ENCODE results near the gene CSTF1. TPM values are rescaled to one million over a fixed set of nuclear protein-coding genes. Genes with fewer than 3 reads are reported as not detected.

Gene CSTF1
- total RNA-seq, 1 donor from 2014 or later, result 36.8 TPM

GRCh38 chr20:56361900-56362299, 30.5 kb upstream of the CSTF1 start:
- Mint-ChIP-seq H3K36me3 (peaks cover 18% of the 10 kb centered on the region), H3K9me3 (no peaks in the 10 kb centered on the region), H3K27me3 (ENCODE audit: low read depth) (no peaks in the 10 kb centered on the region), H3K27ac (no peak overlapping the region), H3K4me3 (no peak overlapping the region), H3K4me1 (peaks cover 20% of the 10 kb centered on the region)
- TF ChIP-seq, protein P1, sequence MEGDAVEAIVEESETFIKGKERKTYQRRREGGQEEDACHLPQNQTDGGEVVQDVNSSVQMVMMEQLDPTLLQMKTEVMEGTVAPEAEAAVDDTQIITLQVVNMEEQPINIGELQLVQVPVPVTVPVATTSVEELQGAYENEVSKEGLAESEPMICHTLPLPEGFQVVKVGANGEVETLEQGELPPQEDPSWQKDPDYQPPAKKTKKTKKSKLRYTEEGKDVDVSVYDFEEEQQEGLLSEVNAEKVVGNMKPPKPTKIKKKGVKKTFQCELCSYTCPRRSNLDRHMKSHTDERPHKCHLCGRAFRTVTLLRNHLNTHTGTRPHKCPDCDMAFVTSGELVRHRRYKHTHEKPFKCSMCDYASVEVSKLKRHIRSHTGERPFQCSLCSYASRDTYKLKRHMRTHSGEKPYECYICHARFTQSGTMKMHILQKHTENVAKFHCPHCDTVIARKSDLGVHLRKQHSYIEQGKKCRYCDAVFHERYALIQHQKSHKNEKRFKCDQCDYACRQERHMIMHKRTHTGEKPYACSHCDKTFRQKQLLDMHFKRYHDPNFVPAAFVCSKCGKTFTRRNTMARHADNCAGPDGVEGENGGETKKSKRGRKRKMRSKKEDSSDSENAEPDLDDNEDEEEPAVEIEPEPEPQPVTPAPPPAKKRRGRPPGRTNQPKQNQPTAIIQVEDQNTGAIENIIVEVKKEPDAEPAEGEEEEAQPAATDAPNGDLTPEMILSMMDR (IDR thresholded peaks at IDR 0.05; ENCODE audit: unreplicated experiment), result no peak
- DNase-seq (ENCODE audit: low spot score in 2 of 2, unreplicated experiment in 2 of 2), result no peak

DNA sequence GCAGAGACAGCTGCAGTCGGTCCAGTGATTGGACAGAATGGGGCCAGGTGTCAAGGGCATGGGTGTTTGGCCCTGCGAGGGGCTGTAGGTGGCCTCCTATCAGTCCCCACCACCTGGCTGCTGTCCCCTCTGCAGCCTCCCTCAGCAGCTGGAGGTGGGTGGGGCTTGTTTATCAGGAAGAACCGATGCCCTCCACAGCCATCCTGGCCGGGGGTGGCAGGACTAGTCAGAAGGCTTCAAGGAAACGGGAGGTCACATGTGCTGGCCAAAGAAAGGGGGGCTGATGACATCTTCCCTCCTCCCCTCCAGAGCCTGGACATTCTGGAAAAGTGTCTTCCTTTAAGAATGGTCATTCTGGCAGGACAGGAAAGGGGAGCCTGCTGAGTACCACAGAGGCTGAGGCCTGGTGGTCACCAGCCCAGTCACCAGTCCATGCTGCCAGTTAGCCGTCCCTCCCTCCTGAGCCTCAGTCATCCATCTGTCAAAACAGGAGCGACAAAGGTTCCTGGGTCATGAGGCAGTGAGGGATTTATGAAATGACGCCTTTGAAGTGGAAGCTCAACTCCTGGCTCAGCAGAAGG, 29.5 kb upstream of the CSTF1 start:
- TF ChIP-seq, protein P1 (IDR thresholded peaks at IDR 0.05; ENCODE audit: unreplicated experiment), result no peak
- Mint-ChIP-seq H3K9me3 (no peaks in the 10 kb centered on the region), H3K4me3 (no peak overlapping the region), H3K27me3 (ENCODE audit: low read depth) (no peaks in the 10 kb centered on the region), H3K36me3 (peaks cover 24% of the 10 kb centered on the region), H3K4me1 (peaks cover 20% of the 10 kb centered on the region), H3K27ac (no peak overlapping the region)
- DNase-seq (ENCODE audit: low spot score in 2 of 2, unreplicated experiment in 2 of 2), result no peak

DNA sequence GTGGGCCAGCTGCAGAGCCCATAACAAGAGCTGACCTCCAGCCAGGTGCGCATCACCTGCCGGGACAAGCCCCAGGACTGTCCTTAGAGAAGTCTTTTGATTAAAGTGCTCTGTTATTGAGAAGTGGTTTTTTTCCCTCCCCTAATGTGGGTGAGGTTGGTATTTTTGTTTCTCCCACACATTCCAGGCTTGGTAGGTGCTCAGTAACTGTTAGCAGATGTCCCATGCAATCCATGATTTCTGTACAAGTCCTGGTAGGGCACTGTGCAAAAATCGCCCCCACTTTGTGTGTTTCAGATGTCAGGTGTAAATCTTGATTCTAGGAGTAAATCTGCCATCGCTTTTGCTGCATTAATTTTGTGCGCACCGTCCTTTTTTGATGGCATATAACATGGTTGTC, 29.0 kb upstream of the CSTF1 start:
- H3K27me3 Mint-ChIP-seq (ENCODE audit: low read depth), result no peaks in the 10 kb centered on the region
- H3K4me1 Mint-ChIP-seq, result peaks cover 20% of the 10 kb centered on the region
- no peak for DNase-seq (ENCODE audit: low spot score in 2 of 2, unreplicated experiment in 2 of 2)
- no peak overlapping the region for H3K4me3 Mint-ChIP-seq
- TF ChIP-seq, protein P1 (IDR thresholded peaks at IDR 0.05; ENCODE audit: unreplicated experiment), result no peak
- no peaks in the 10 kb centered on the region for H3K9me3 Mint-ChIP-seq
- H3K36me3 Mint-ChIP-seq, result peaks cover 24% of the 10 kb centered on the region
- no peak overlapping the region for H3K27ac Mint-ChIP-seq

DNA sequence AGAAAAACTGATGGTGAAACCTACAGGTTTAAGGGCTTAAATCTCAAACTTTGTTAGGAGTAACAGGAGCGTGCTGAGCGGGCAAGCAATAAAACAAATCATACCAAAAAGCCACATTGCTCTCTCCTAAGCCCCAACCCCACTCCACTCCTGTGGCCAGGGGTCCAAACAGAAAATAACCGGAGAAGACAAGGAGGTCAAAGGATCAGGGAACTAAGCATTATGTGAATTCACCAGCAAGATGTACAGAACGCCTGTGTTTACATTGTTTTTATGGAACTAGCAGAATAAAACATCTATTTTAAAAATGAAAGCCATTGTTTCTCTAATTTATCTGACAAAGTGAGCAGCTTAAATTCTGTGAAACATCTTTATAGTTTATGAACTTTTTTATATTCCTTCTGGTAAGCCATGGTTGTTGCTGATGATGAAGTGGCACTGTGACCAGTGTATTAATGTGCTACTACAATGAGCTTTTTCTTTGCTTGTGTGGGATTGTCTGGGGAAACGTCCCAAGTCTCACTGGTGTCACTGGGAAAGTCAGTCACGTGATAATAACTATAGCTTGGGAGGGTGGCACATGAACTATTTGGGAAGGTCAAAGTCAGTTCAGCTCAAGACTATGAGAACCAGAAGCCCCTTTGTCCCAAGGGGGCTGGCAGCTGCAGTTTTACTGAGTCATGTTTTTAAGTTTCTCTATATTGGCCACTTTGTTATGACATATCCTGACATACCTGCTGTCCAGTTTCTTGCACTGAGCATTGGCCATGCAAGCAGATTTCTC, 23.9 kb upstream of the CSTF1 start:
- Mint-ChIP-seq H3K4me3 (no peak overlapping the region), H3K36me3 (peaks cover 25% of the 10 kb centered on the region), H3K9me3 (no peaks in the 10 kb centered on the region), H3K27me3 (ENCODE audit: low read depth) (no peaks in the 10 kb centered on the region), H3K27ac (no peak overlapping the region), H3K4me1 (no peaks in the 10 kb centered on the region)
- TF ChIP-seq, protein P1 (IDR thresholded peaks at IDR 0.05; ENCODE audit: unreplicated experiment), result no peak
- no peak for DNase-seq (ENCODE audit: low spot score in 2 of 2, unreplicated experiment in 2 of 2)

DNA sequence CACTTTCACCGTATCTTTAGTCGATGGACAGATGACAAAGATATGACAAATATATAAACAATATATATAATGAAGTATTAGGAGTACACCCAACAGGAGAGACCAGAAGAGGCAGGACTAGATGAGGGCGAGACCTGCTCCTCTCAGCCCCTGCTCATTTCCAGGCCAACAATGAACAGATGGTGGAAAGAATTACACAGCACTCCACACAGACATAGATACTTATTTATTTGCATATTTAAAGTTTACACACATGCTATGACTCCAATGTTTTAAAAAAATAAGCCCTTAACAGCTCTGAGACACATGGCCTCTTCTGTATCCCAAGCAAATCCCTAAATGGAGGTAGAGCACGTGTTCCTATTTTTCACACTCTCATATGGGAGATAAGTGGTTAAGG, 23.3 kb upstream of the CSTF1 start:
- Mint-ChIP-seq H3K27ac (peak overlapping the region; percentile 53), H3K36me3 (peaks cover 23% of the 10 kb centered on the region), H3K4me1 (no peaks in the 10 kb centered on the region), H3K27me3 (ENCODE audit: low read depth) (no peaks in the 10 kb centered on the region), H3K9me3 (no peaks in the 10 kb centered on the region), H3K4me3 (no peak overlapping the region)
- TF ChIP-seq, protein P1 (IDR thresholded peaks at IDR 0.05; ENCODE audit: unreplicated experiment), result no peak
- DNase-seq (ENCODE audit: low spot score in 2 of 2, unreplicated experiment in 2 of 2), result no peak

All from mesothelial cell of epicardium (in vitro differentiated cells).